ENCODE results near the gene ESPNL. TPM values are rescaled to one million over a fixed set of nuclear protein-coding genes. Genes with fewer than 3 reads are reported as not detected.

The ESPNL gene
- total RNA-seq, 2 donors from 2014 or later, result 0.35 TPM; not detected in 1

DNA sequence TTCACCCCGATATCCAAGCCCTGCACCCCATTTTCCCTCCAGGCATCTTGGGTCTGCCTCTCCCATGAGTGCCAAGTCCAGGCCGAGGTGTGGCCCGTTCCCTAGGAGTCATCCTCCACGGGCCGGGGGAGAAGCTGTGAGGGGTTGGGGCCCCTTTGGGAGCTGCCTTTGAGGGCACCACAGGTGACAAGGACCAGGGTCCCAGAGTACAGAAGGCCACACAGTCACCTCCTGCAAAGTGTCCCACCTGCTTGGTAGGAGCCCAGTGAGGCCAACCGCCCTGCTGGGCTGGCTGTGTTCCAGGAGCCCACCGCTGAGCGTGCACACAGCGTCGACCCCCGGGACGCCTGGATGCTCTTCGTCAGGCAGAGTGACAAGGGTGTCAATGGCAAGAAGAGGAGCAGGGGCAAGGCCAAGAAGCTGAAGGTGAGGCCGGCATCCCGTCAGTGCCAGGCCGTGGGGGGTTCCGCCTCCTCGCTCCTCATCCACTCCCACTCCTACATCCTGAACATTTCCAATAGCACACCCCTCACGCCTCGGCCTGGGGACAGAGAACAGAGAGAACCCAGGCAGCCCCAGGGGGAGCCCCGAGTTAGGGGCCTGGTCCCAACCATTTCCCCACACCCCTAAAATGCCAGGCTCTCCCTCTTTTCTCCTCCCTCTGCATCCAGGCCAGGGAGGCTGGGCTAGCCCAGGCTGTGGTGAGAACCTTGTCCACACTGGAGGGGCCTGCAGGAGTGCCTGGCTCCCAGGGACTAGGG lies 61.3 kb downstream of the ESPNL start:
- no peak overlapping the region for H3K27ac ChIP-seq
- no peaks in the 10 kb centered on the region for H3K36me3 ChIP-seq
- H3K9me3 ChIP-seq, result no peaks in the 10 kb centered on the region
- no peak for ATAC-seq (ENCODE audit: insufficient number of reproducible peaks, low FRiP score, low read depth)
- peaks cover 0 to 28% of the 10 kb centered on the region in 2 donors for H3K4me1 ChIP-seq (ENCODE audit: control insufficient read depth in 1 of 2, low read depth in 2 of 2)
- no peak overlapping the region for H3K4me3 ChIP-seq
- DNase-seq (ENCODE audit: low spot score), result no peak
- H3K27me3 ChIP-seq (replicated peaks; ENCODE audit: insufficient read depth), result no peaks in the 10 kb centered on the region
- TF ChIP-seq, protein P1, sequence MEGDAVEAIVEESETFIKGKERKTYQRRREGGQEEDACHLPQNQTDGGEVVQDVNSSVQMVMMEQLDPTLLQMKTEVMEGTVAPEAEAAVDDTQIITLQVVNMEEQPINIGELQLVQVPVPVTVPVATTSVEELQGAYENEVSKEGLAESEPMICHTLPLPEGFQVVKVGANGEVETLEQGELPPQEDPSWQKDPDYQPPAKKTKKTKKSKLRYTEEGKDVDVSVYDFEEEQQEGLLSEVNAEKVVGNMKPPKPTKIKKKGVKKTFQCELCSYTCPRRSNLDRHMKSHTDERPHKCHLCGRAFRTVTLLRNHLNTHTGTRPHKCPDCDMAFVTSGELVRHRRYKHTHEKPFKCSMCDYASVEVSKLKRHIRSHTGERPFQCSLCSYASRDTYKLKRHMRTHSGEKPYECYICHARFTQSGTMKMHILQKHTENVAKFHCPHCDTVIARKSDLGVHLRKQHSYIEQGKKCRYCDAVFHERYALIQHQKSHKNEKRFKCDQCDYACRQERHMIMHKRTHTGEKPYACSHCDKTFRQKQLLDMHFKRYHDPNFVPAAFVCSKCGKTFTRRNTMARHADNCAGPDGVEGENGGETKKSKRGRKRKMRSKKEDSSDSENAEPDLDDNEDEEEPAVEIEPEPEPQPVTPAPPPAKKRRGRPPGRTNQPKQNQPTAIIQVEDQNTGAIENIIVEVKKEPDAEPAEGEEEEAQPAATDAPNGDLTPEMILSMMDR (IDR thresholded peaks at IDR 0.05), result no peak

DNA sequence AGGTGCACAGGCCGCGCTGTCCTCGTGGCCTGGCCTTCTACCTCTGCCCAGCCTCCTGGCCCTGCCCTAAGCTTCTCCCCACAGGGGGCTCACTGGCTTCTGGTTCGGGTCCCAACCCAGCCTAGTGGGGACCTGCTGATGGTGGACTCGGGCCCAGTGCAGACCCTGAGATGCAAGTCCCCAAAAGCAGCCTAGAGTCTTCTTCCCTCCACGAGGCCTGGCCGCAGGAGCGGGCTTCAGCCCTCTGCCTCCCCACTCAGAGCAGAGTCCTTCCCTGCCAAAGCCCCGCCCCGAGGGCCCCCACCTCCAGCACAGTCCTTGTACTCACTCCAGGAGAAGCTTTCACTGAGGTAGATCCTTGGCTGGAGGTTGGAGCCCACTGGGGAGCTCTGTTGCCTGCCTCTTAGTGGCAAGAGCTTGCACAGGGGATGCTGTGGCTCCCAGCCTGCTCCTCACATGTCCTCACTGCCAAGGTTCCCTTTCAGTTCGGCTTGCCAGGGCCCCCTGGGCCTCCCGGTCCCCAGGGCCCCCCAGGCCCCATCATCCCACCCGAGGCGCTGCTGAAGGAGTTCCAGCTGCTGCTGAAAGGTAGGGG lies 62.2 kb downstream of the ESPNL start:
- no peak for DNase-seq (ENCODE audit: low spot score)
- Histone ChIP-seq H3K4me3 (no peak overlapping the region), H3K9me3 (no peaks in the 10 kb centered on the region), H3K27me3 (replicated peaks; ENCODE audit: insufficient read depth) (no peaks in the 10 kb centered on the region), H3K27ac (no peak overlapping the region), H3K4me1 (ENCODE audit: control insufficient read depth in 1 of 2, low read depth in 2 of 2) (peaks cover 0 to 28% of the 10 kb centered on the region in 2 donors), H3K36me3 (no peaks in the 10 kb centered on the region)
- ATAC-seq (ENCODE audit: insufficient number of reproducible peaks, low FRiP score, low read depth), result no peak
- TF ChIP-seq, protein P1 (IDR thresholded peaks at IDR 0.05), result no peak

DNA sequence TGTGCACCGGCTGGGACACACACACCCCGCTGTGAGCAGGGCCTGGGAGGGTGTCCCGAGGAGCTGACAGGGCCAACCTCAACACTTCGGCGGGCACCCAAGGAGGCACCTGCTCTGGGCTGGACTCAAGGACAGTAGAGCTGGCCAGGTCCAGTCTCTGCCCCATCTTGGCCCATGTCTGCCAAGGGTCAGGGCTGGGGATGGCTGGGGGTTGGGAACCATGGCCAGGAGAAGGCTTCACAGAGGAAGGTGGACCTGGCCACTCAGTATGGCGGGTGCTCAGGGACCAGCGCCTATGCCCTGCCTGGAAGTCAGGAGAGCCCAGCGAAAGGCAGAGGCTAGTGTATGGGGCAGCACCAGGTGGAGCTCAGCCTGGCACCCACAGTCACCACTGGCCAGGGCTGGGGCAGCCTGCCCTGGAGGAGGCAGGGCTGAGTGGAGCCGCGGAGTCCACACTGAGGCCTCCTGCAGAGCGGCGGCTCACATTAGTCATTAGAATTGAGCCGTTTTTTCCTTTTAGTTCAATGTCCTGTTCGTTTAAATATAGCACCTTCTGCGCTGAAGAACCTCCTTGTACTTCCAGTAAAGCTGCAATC lies 62.8 kb downstream of the ESPNL start:
- DNase-seq (ENCODE audit: low spot score) (no peak), ATAC-seq (ENCODE audit: insufficient number of reproducible peaks, low FRiP score, low read depth) (no peak)
- H3K9me3 ChIP-seq, result no peaks in the 10 kb centered on the region
- no peaks in the 10 kb centered on the region for H3K36me3 ChIP-seq
- H3K27me3 ChIP-seq (replicated peaks; ENCODE audit: insufficient read depth), result no peaks in the 10 kb centered on the region
- H3K4me1 ChIP-seq (ENCODE audit: control insufficient read depth in 1 of 2, low read depth in 2 of 2), result peaks cover 0 to 32% of the 10 kb centered on the region in 2 donors
- H3K4me3 ChIP-seq, result peak overlapping the region; percentile 60
- H3K27ac ChIP-seq, result no peak overlapping the region
- TF ChIP-seq, protein P1 (IDR thresholded peaks at IDR 0.05), result no peak

DNA sequence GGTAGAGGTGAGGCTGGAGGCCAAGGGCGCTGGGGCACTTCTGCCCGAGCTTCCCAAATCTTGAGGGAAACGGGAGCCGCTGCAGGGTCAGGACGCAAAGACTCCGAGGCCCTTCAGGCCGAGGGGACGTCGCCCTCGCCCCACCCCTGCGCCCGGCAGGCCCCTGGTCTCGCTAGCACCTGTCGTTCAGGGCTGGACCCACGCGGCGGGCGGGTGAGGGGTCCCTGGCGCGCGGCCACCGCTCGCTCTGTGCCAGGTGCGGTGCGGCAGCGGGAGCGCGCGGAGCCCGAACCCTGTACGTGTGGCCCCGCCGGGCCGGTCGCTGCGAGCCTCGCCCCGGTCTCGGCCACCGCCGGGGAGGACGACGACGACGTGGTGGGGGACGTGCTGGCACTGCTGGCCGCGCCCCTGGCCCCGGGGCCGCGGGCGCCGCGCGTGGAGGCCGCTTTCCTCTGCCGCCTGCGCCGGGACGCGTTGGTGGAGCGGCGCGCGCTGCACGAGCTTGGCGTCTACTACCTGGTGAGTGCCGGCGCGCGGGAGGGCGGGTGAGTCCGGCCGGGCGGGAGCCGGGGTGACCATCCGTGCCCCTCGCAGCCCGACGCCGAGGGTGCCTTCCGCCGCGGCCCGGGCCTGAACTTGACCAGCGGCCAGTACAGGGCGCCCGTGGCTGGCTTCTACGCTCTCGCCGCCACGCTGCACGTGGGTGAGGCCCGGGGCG lies 63.5 kb downstream of the ESPNL start:
- no peaks in the 10 kb centered on the region for H3K27me3 ChIP-seq (replicated peaks; ENCODE audit: insufficient read depth)
- DNase-seq (ENCODE audit: low spot score) (no peak), ATAC-seq (ENCODE audit: insufficient number of reproducible peaks, low FRiP score, low read depth) (no peak)
- no peaks in the 10 kb centered on the region for H3K9me3 ChIP-seq
- peak overlapping the region; percentile 60 for H3K4me3 ChIP-seq
- no peak overlapping the region for H3K27ac ChIP-seq
- no peaks in the 10 kb centered on the region for H3K36me3 ChIP-seq
- peaks cover 0 to 34% of the 10 kb centered on the region in 2 donors for H3K4me1 ChIP-seq (ENCODE audit: control insufficient read depth in 1 of 2, low read depth in 2 of 2)
- TF ChIP-seq, protein P1 (IDR thresholded peaks at IDR 0.05), result no peak

DNA sequence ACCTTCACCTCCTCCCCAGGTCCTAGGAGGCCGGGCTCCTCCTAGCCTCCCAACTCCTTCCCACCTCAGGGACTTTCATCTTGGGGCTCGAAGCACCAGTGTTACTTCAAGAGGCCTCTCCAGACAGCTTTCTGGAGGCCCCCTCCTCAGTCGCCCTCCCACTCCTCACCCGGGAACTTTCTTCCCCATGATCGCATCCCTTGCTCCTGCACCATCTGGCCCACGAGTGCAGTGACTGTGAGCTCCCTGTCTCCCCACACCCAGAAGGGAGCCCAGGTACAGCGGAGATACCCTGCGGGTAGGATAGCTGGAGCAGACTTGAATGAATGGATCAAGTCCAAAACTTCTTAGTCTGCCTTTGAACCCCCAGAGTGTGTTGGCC lies 64.8 kb downstream of the ESPNL start:
- TF ChIP-seq, protein P1 (IDR thresholded peaks at IDR 0.05), result no peak
- ATAC-seq (ENCODE audit: insufficient number of reproducible peaks, low FRiP score, low read depth), result no peak
- peaks cover 6 to 41% of the 10 kb centered on the region in 2 donors for H3K4me1 ChIP-seq (ENCODE audit: control insufficient read depth in 1 of 2, low read depth in 2 of 2)
- no peaks in the 10 kb centered on the region for H3K36me3 ChIP-seq
- no peaks in the 10 kb centered on the region for H3K9me3 ChIP-seq
- no peak for DNase-seq (ENCODE audit: low spot score)
- no peak overlapping the region for H3K27ac ChIP-seq
- no peak overlapping the region for H3K4me3 ChIP-seq
- no peaks in the 10 kb centered on the region for H3K27me3 ChIP-seq (replicated peaks; ENCODE audit: insufficient read depth)
